Caco-2 (cell line): ENCODE results near the gene ATP8B4. TPM values are rescaled to one million over a fixed set of nuclear protein-coding genes. Genes with fewer than 3 reads are reported as not detected.

ENCODE experiments used
- BruUV-seq: library from RNA; stranded (reverse); fragments of 400-500 nt; replicated peaks from 2 replicates; lab custom pipeline; 2021; lab: Mats Ljungman, UMichigan
- CTCF ChIA-PET: fragments of 300-600 bp; sonication (Branson Sonifier 250); formaldehyde crosslinking; loops from one replicate; lab custom pipeline; 2022; ENCODE audit warnings: antibody characterized with exemption; lab: Charles Lee
- POLR2A ChIA-PET: fragments of 300-600 bp; sonication (Branson Sonifier 250); formaldehyde crosslinking; loops from one replicate; lab custom pipeline; 2022; ENCODE audit warnings: antibody characterized with exemption; lab: Charles Lee
- DNase-seq, 2 experiments: peaks; one replicate each; pipeline versions ENCODE4 v3.0.0 to v3.0.0-alpha.2; 2020 to 2022
- H3K27me3 ChIP-seq: replicated peaks from 2 replicates; pipeline ENCODE4 v1.6.0; 2011; ENCODE audit warnings: low read length; ENCODE audit not compliant: control insufficient read depth, insufficient read depth
- H3K36me3 ChIP-seq: 2 replicates; pipeline ENCODE4 v1.5.1; 2011; ENCODE audit warnings: low read length; ENCODE audit not compliant: control insufficient read depth, insufficient read depth
- H3K4me1 ChIP-seq: fragments of 250-450 bp; sonication (Bioruptor Pico); 2 replicates; pipeline ENCODE4 v1.5.1; 2020; ENCODE audit warnings: mild to moderate bottlenecking
- H3K4me3 ChIP-seq: 2 replicates; pipeline ENCODE4 v1.5.1; 2011; ENCODE audit warnings: low read depth, mild to moderate bottlenecking, control low read depth, low read length
- H3K9me3 ChIP-seq: fragments of 250-450 bp; sonication (Bioruptor Pico); 2 replicates; pipeline ENCODE4 v1.5.1; 2020; ENCODE audit warnings: mild to moderate bottlenecking, moderate library complexity
- H3K27ac Mint-ChIP-seq: one replicate; pipeline ENCODE4 v1.8.0; 2022; ENCODE audit warnings: mixed read lengths; ENCODE audit not compliant: unreplicated experiment
- H3K27me3 Mint-ChIP-seq: one replicate; pipeline ENCODE4 v1.8.0; 2022; ENCODE audit warnings: mixed read lengths; ENCODE audit not compliant: insufficient read depth, unreplicated experiment
- H3K36me3 Mint-ChIP-seq: one replicate; pipeline ENCODE4 v1.8.0; 2022; ENCODE audit warnings: mild to moderate bottlenecking, mixed read lengths; ENCODE audit not compliant: insufficient read depth, unreplicated experiment
- H3K4me1 Mint-ChIP-seq: one replicate; pipeline ENCODE4 v1.8.0; 2022; ENCODE audit warnings: low read depth, mixed read lengths; ENCODE audit not compliant: unreplicated experiment
- H3K4me3 Mint-ChIP-seq: one replicate; pipeline ENCODE4 v1.8.0; 2022; ENCODE audit warnings: mild to moderate bottlenecking, moderate library complexity, mixed read lengths; ENCODE audit not compliant: unreplicated experiment
- H3K9me3 Mint-ChIP-seq: one replicate; pipeline ENCODE4 v1.8.0; 2022; ENCODE audit warnings: mixed read lengths; ENCODE audit not compliant: unreplicated experiment
- CTCF ChIP-seq, 2 experiments: fragments of 200-600 bp in 1 of 2; IDR thresholded peaks; 1 replicate in 1 of 2; 2 replicates in 1 of 2; pipeline versions ENCODE4 v1.5.1 to v1.8.0; 2011 to 2022; ENCODE audit warnings: antibody characterized with exemption in 1 of 2, control low read depth in 1 of 2, inconsistent platforms in 1 of 2, low read depth in 1 of 2, low read length in 1 of 2, mild to moderate bottlenecking in 1 of 2, moderate library complexity in 1 of 2; ENCODE audit not compliant: insufficient read depth in 1 of 2, severe bottlenecking in 1 of 2, unreplicated experiment in 1 of 2
- intact Hi-C: fragments of 100-400 bp; cut with micrococcal nuclease; formaldehyde crosslinking; loops from one replicate; pipeline ENCODE4 v1.10.0; 2022; ENCODE audit not compliant: unreplicated experiment
- total RNA-seq: library from RNA; stranded (reverse); gene quantifications from 2 replicates; pipeline ENCODE4 v1.2.3, GENCODE V29; 2022

Gene ATP8B4
- total RNA-seq, 1 experiment from 2014 or later, result 0.57 TPM

GRCh38 chr15:50120729-50121128 lies 1.7 kb upstream of the ATP8B4 start:
- BruUV-seq, result no TSS peak
- CTCF ChIA-PET, result no interaction called here
- intact Hi-C loops, result no loop called here

GRCh38 chr15:50117431-50118027 lies 1.5 kb downstream of the ATP8B4 start:
- H3K4me3 Mint-ChIP-seq, result no peak overlapping the region
- no peaks in the 10 kb centered on the region for H3K4me1 ChIP-seq
- no peaks in the 10 kb centered on the region for H3K36me3 Mint-ChIP-seq
- H3K36me3 ChIP-seq, result no peaks in the 10 kb centered on the region
- ChIA-PET POLR2A (no interaction called here), CTCF (no interaction called here)
- H3K27me3 ChIP-seq, result no peaks in the 10 kb centered on the region
- H3K27me3 Mint-ChIP-seq, result no peaks in the 10 kb centered on the region
- no peaks in the 10 kb centered on the region for H3K9me3 Mint-ChIP-seq
- H3K4me3 ChIP-seq, result no peak overlapping the region
- BruUV-seq, result no TSS peak
- TF ChIP-seq CTCF (IDR thresholded peaks at IDR 0.05; ENCODE audit: insufficient read depth in 1 of 2, low read depth in 1 of 2, low read length in 1 of 2, severe bottlenecking in 1 of 2, unreplicated experiment in 1 of 2), result no peak
- intact Hi-C loops, result no loop called here
- no peak for DNase-seq
- H3K4me1 Mint-ChIP-seq, result no peaks in the 10 kb centered on the region
- H3K9me3 ChIP-seq, result peaks cover 3% of the 10 kb centered on the region; the same call in 1 of the 2 replicates
- no peak overlapping the region for H3K27ac Mint-ChIP-seq

More at GRCh38 chr15:50120729-50121128, 1.7 kb upstream of the ATP8B4 start:
- H3K27ac Mint-ChIP-seq, result no peak overlapping the region
- no peaks in the 10 kb centered on the region for H3K4me1 Mint-ChIP-seq
- no peaks in the 10 kb centered on the region for H3K36me3 Mint-ChIP-seq
- no peaks in the 10 kb centered on the region for H3K27me3 Mint-ChIP-seq
- Histone ChIP-seq H3K9me3 (peaks cover 3% of the 10 kb centered on the region; the same call in 1 of the 2 replicates), H3K4me3 (no peak overlapping the region), H3K4me1 (peaks cover under 1% of the 10 kb centered on the region; the same call in 1 of the 2 replicates), H3K27me3 (no peaks in the 10 kb centered on the region), H3K36me3 (no peaks in the 10 kb centered on the region)
- DNase-seq, result no peak
- POLR2A ChIA-PET, result no interaction called here
- peaks cover 14% of the 10 kb centered on the region for H3K9me3 Mint-ChIP-seq
- TF ChIP-seq CTCF (IDR thresholded peaks at IDR 0.05; ENCODE audit: insufficient read depth in 1 of 2, low read depth in 1 of 2, low read length in 1 of 2, severe bottlenecking in 1 of 2, unreplicated experiment in 1 of 2), result no peak
- H3K4me3 Mint-ChIP-seq, result no peak overlapping the region

- Mint-ChIP-seq H3K27me3 (no peaks in the 10 kb centered on the region), H3K27ac (no peak overlapping the region), H3K4me3 (no peak overlapping the region), H3K4me1 (no peaks in the 10 kb centered on the region), H3K9me3 (no peaks in the 10 kb centered on the region), H3K36me3 (no peaks in the 10 kb centered on the region)
- Histone ChIP-seq H3K4me1 (no peaks in the 10 kb centered on the region), H3K36me3 (no peaks in the 10 kb centered on the region), H3K4me3 (no peak overlapping the region), H3K27me3 (no peaks in the 10 kb centered on the region), H3K9me3 (peaks cover 3% of the 10 kb centered on the region; the same call in 1 of the 2 replicates)
- ChIA-PET POLR2A (no interaction called here), CTCF (interaction anchor here (0.6 kb wide), 1 partner anchor 337 kb away, joined by 4 read pairs; no protein-coding TSS in a partner anchor)
- BruUV-seq, result no TSS peak
- peak in 1 of 2 experiments; percentile 16 for TF ChIP-seq CTCF (IDR thresholded peaks at IDR 0.05; ENCODE audit: insufficient read depth in 1 of 2, low read depth in 1 of 2, low read length in 1 of 2, severe bottlenecking in 1 of 2, unreplicated experiment in 1 of 2)
- intact Hi-C loops, result no loop called here
- peak; percentile 38 to 42 for DNase-seq
These were observed 2.6 kb downstream of the ATP8B4 start for GRCh38 chr15:50116477-50116876.
